Cardiac septum (tissue), 1 donor: Measurements from ENCODE around the gene APCDD1. TPM values are rescaled to one million over a fixed set of nuclear protein-coding genes. Genes with fewer than 3 reads are reported as not detected.
"Not testable (repeated sequence)": the region's sequence is repeated elsewhere in the genome, so short reads cannot be mapped to it uniquely, and the experiment has no call there.

ENCODE experiments used
- DNase-seq: peaks from one replicate; pipeline ENCODE4 v3.0.0-alpha.2; 2020; ENCODE audit warnings: low spot score
- intact Hi-C: fragments of 100-400 bp; cut with DNase I; formaldehyde crosslinking; loops from one replicate; pipeline ENCODE4 v1.14.0; 2022
- total RNA-seq: library from RNA; stranded (reverse); fragmentation: NEBNext Ultra II Directional; extraction: Animal tissue kit (Norgen Biotek cat#: 25700); gene quantifications from one replicate; pipeline ENCODE4 v1.2.1, GENCODE V29; 2021
- donor health status: DM: no; HTN: no; CAD: no.

APCDD1 gene
- total RNA-seq, 1 donor from 2014 or later: 9.9 TPM

DNA sequence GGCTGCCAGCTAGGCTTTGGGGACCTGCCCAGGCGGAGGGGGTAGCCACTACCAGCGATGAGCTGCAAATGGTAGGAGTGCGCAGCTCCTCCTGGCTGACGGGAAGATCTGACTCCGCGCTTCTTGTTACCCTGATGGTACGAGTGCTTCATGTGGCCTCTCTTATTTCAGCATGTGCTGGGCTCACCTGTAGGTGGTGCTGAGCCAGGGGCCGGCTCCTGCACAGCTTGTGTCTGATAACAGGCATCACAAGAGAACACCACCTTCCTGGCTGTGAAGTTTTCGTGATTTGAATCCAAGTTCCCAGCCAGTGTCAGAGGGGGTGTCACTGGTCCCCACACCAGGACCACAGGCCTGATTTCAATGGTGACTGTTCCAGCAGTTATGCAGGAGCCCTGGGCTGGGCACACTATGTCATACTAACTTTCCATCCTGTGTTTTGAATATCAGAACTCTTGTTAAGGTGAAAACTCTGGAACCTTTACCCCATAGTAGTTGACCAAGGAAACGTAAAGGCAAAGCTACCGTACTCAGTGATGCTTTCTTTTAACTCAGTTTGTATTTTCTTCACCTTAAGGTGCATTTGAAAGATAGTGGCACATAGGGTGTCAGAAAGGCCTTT is 28.0 kb downstream of the APCDD1 start:
- intact Hi-C loops: no loop called here
- DNase-seq: no peak

DNA sequence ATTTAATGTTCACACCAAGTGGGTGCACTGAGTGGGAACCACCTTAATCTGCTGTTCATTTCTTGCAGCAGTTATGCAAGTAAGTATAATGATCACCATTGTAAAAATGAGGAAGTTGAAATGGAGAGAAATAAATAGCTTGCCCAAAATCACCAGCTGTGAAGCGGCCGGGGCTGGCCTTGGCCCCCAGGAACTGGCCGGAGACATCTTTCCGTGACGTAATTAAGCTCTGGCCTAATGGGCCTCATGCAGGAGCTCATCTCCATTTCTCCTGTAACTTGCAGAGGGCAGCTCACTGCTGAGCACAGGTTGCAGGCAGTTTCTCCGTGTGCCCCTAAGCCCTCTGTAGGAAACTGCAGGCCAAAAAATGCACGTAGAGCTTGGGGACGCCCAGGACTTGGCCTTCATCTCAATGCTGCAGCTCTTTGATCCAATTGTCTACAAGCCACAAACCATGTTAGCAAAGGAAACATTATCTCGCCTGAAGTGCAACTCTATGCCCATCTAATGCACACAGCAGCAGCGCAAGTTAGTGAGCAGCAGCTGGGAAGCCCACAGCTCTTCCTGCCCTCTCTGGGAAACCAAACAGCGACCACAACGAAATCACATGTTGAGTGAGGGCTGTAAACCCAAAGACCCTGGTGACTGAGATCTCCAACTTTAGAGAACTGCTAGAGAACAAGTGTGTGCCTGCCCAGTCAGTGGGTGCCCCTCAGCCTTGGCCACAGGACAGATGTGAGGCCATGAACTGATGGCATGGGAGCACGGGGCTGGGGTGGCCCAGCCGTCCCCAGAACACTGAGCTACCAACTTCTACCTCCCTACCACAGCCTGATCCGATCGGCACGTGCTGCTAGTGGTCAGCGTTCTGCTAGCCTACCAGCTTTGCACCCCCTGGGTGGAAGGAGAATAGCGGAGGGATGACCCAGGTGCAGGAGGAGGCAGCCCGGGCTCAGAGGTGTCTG is 28.8 kb downstream of the APCDD1 start:
- intact Hi-C loops: no loop called here
- no peak for DNase-seq

DNA sequence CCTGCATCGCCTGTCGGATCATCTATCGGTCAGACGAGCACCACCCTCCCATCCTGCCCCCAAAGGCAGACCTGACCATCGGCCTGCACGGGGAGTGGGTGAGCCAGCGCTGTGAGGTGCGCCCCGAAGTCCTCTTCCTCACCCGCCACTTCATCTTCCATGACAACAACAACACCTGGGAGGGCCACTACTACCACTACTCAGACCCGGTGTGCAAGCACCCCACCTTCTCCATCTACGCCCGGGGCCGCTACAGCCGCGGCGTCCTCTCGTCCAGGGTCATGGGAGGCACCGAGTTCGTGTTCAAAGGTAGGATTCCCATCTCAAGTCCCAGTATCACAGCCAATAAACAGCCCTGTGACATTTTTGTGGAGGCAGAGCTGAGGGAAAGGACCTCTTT is 31.0 kb downstream of the APCDD1 start:
- DNase-seq: no peak
- intact Hi-C loops: no loop called here

DNA sequence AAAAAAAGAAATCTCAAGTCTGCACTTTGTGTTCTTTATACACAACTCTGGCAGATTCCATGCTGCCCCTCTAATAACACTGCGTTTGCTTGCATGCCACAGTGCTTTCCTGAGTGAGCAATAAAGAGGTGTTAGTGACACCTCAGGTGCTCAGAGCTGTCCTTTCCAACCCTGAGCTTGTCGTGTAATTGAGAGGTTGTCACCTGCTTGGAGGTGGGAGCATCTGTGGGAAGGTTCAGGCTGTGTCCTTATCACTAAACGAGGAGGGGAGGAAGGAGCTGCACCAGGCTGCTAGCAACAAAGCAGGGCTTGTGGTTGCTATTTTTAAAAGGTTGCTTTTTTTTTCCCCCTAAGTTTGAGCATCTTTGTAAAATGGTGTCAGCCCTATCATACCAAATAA is 31.9 kb downstream of the APCDD1 start:
- DNase-seq: no peak
- intact Hi-C loops: no loop called here

DNA sequence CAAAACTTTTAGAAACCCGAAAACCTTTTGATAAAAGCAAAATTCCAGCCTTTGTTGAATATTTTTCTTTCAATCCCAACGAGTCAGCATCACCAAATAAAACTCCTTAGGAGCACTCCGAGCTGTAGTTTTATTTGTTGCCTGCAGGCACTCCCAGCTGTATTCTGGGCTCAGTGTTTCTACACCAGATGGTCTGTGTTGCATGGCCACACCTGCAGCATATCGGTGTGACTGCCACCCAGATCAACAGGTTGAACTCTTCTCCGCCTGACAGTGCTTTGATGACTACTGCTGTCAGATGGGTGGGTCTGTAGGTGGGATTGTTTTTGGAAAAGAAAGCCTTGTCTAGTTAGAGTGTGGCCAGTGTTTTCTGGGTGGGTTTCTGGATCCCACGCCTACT is 32.7 kb downstream of the APCDD1 start:
- DNase-seq: no peak

DNA sequence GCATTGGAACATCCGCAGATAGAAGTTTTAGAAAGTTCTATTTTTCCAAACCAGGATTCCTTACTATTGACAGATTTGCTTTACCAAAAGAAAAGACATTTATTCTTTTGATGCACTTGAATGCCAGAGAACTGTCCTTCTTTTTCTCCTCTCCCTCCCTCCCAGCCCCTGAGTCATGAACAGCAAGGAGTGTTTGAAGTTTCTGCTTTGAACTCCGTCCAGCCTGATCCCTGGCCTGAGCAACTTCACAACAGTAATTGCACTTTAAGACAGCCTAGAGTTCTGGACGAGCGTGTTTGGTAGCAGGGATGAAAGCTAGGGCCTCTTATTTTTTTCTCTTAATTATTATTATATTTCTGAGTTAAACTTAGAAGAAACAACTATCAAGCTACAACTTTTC is 33.6 kb downstream of the APCDD1 start:
- DNase-seq: no peak
- intact Hi-C loops: no loop called here

More for the DNA sequence above, 32.7 kb downstream of the APCDD1 start:
- intact Hi-C loops: no loop called here

DNA sequence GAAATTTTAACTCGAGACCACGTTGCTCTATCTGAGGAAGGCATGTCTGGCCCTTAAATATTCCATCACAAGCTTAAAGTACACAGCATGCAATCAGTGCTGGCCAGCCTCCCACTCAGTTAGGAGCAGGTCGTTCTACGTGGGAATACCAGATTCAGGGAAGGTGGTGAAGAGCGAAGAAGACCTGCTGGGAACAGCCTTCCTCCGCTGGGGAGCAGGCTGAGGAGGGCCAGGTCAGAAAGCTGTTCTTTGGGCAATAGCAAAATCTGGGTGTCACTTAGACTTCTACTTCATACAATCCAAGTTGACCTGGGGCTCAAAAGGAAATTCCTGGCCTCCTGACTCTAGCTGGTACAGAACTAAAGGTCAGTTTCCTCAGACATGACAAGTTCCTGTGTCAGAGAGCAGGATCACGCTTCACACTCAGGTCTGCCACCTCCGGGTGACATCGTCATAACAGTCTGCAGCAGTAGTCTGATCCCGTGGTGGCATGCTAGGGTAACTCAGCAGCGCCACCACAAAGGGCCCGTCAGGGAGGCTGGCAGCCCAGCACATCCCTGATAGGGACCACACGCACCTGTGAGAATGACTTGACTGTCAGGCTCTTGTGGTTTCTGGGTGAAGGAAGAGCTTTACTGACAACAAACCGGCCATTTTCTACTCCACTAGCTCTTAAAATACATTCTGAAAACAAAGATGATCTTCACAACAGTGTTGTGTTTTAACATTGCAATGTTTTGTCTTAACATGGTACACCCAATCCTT is 36.1 kb downstream of the APCDD1 start:
- DNase-seq: no peak
- intact Hi-C loops: no loop called here

DNA sequence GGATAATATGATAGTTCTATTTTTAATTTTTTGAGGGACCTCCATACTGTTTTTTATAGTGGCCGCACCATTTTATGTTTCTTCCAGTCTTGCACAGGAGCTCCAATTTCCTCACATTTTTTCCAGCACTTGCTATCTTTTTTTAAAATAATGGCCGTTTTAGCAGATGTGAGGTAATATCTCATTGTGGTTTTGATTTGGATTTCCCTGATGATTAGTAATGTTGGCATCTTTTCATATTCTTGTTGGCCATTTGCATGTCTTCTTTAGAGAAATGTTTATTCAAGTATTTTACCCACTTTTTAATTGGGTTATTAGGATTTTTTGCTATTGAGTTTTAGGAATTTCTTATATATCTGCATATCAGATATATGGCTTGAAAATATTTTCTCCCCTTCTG is 41.5 kb downstream of the APCDD1 start:
- intact Hi-C loops: no loop called here
- no peak for DNase-seq

DNA sequence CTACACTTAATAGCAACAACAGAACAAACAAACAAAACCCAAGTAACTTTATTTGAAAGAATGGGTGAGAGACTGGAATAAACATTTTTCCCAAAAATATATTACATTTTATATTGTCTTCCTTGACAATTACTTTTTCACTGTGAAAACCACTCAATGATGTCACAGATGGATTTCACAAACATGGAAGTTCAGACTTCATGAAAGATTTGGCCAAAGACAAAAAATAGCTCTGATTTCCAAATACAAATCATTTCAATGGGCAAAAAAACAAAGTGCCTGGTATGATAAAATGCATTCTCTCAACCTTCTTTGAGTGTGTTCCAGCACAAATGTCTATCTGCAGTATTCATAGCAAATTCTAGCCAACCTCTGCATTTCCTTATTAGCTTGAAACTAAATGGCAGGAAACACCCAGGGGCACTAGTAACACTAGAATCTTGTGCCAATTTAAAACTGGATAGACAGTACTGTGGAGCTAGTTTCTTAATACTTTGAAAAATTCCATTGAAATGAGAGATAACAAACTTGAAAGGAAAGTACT is 42.8 kb downstream of the APCDD1 start:
- intact Hi-C loops: no loop called here

DNA sequence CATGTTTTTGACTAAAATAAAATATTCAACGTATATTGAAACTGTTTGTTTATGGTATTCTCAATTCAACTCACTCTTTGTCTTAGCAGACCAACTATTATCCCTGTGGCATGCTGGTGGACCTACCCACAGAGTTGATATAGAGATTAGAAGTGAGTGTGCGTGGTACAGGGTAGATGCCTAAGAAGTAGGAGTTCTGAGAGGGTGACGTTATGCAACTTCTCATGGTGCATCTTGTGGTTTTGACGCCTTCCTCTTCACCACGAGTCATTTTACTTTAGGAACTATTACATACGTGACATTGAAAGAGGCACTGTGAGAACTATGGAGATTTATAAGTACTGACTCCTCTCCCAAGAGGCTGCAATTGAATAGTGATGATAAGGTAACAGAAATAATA is 44.8 kb downstream of the APCDD1 start:
- DNase-seq: no peak
- intact Hi-C loops: no loop called here

More for the DNA sequence above, 42.8 kb downstream of the APCDD1 start:
- DNase-seq: no peak

DNA sequence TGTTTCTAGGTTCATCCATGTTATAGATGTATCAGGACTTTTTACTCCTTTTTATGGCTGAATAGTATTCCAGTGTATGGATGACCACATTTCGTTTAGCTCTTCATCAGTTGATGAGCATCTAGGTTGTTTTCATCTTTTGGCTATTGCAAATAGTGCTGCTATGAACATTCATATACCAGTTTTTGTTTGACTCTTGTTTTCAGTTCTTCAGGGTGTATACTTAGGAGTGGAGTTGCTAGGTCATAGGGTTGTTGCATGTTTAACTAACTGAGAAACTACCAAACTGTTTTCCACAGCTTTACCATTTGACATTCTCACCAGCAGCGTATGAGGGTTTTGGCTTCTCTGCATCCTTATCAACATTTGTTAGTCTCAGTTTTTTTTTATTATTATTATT is 45.6 kb downstream of the APCDD1 start:
- no peak for DNase-seq
- intact Hi-C loops: no loop called here

DNA sequence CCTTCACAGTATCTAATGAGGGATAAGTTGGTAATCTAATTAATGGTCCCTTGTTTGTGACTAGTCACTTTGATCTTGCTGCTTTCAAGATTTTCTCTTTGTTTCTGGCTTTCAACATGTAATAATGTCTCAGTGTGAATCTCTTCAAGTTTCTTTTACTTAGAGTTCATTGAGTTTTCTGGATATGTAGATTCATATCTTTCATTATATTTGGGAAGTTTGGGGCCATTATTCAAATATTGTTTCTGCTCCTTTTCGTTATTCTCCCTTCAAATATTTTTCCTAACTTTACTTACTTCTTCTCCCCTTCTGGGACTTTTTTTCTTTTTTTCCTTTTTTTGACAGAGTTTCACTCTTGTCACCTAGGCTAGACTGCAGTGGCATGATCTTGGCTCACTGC is 50.3 kb downstream of the APCDD1 start:
- DNase-seq: no peak
- intact Hi-C loops: no loop called here

DNA sequence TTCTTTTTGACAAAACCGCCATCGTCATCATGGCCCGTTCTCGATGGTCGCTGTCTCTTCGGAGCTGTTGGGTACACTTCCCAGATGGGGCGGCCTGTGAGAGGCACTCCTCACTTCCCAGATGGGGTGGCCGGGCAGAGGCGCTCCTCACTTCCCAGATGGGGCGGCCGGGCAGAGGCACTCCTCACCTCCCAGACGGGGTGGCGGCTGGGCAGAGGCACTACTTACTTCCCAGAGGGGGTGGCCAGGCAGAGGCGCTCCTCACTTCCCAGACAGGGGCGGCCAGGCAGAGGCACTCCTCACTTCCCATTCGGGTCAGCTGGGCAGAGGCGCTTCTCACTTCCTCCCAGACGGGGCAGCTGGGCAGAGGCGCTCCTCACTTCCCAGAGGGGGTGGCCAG is 51.5 kb downstream of the APCDD1 start:
- intact Hi-C loops, DNase-seq: not testable (repeated sequence)

DNA sequence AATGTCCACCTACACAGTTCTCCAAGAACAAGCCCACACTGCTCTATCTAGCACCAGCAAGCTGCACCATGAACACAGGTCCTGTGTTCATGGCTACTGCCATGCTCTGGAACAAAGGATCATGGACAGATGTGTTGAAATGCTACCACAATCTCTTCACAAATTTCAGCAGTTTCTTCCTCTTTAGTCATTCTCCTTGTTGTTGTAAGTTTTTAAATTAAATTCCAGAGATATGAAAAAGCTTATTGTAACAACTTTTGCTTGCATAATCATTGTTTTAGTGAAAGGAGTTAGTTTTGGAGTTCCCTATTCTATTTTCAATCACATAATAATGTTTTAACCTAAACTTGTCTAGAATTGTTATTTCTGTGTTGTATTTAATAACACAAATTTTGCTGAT is 54.2 kb downstream of the APCDD1 start:
- no peak for DNase-seq
- intact Hi-C loops: no loop called here

DNA sequence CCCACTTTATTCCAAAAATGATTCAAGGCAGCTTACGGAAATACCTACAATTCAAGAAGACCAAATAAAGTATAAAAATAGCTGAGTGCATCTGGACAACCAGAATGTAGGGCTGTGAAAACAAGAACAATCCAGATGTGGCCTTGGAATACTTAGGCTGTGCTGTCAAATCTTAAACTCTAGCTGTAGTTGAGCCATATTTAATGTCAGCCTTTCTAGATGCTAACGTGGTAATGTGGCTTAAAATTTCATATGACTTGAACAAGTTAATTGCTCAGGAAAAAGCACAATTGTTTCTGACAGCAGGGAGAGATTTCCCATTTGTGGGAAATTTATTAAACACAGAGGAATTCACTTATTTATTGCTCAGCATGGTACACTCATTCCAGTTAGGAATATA is 56.8 kb downstream of the APCDD1 start:
- DNase-seq: no peak
- intact Hi-C loops: loop anchor here (10.0 kb wide), 2 partner anchors 406 to 826 kb away; no protein-coding TSS in a partner anchor

DNA sequence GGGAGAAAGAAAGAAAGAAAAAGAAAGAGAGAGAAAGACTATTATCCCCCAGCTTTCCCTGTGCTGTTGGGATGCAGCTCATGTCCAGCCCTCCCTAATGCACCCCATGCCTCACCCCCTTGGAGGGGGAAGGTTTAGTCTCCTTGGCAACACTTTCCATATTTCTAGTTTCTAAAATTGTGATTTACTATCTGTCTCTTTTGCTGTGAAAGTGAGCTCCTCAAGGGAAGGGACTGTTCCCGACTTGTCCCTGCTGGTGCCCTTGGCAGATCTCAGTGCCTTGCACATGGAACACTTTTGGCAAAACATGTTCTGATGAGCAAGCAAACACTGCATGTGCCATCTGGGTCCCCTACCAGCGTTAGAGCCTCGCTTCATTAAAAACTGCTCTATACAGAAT is 59.6 kb downstream of the APCDD1 start:
- no peak for DNase-seq
- intact Hi-C loops: loop anchor here (10.0 kb wide), 2 partner anchors 409 to 829 kb away; no protein-coding TSS in a partner anchor

DNA sequence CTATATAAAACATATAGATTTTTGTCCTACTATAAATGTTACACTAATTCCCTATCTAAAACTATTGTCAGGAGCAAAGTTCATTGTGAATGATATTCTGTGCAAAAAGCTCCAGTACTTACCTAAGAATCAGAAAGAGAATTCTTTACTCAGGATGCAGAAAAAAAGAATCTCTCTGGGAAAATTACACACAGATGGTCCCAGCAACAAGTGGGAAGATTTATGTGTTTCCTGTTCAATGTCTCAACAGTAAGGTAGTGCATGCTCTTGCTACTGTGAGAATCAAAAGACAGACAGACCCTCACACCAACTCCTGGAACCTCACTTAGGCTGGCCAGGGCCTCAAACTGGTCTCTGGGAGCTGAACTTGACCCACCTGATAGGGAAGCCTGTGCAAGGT is 60.2 kb downstream of the APCDD1 start:
- intact Hi-C loops: loop anchor here (10.0 kb wide), 2 partner anchors 410 to 830 kb away; no protein-coding TSS in a partner anchor
- no peak for DNase-seq

DNA sequence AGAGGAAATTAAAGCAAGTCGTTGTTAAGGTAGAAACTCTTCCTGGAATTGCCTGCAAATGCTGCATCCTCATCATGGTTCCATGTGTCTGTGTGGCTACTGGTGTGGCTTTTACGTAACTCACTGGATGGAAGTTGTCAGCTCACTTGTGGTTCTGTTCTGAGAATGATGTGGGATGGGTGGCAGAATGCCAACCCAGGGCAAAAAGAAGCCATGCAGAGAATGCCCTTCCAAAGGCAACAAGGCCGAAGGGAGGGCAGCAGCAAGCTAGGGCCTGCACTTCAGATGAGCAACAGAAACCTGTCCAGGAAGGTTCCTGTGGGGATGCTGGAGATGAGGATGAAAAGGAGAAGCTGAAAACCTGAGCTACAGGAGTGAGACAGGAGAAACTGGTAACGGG is 61.0 kb downstream of the APCDD1 start:
- DNase-seq: no peak
- intact Hi-C loops: loop anchor here (10.0 kb wide), 2 partner anchors 411 to 831 kb away; no protein-coding TSS in a partner anchor

DNA sequence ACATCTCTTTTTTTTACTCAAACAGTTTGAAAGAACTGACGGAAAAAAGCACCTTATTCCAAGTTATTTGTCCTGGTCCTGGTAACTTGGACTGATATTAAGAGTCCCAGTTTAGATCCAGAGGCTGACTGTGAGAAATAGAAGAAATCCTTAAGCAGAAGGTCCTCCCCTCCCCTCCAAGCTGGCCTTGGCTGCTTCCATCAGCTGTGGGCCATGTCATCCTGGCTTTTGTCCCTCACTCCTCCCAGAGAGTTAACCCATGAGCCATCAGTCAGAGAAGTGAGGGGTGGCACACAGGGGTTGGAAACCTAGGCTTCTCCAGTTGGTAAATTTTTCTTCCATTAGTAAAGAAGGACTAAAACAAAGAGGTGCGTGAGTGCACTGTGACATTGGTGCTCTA is 61.6 kb downstream of the APCDD1 start:
- no peak for DNase-seq
- intact Hi-C loops: loop anchor here (10.0 kb wide), 2 partner anchors 411 to 831 kb away; no protein-coding TSS in a partner anchor
